Spleen (tissue), 7 donors: ENCODE data around the gene PITX1.

Experiments used
- POLR2A ChIP-seq, 3 donors: fragments of 450-650 bp; IDR thresholded peaks; one replicate each; pipeline ENCODE4 v1.5.1; 2017; ENCODE audit warnings: antibody characterized with exemption in 3 of 3, mild to moderate bottlenecking in 1 of 3
- TF ChIP-seq, protein P1 (sequence below), 11 experiments: fragments of 200-600 bp in 7 of 11; fragments of 450-650 bp in 4 of 11; sonication (generic) in 4 of 11; IDR thresholded peaks in 8 of 11; conservative IDR thresholded peaks in 3 of 11; 1 replicate in 7 of 11; 2 replicates in 4 of 11; pipeline versions ENCODE4 v1.4.0 to v1.8.0; 2016 to 2021; ENCODE audit warnings: antibody characterized with exemption in 11 of 11, inconsistent platforms in 4 of 11, mild to moderate bottlenecking in 1 of 11
- donor health status: DM: no; HTN: no; CAD: no; lungs with moderate emphysema.
- donor health status: DM: no; HTN: no; CAD: no.
- donor health status: DM: no; HTN: no; CAD: no.

DNA sequence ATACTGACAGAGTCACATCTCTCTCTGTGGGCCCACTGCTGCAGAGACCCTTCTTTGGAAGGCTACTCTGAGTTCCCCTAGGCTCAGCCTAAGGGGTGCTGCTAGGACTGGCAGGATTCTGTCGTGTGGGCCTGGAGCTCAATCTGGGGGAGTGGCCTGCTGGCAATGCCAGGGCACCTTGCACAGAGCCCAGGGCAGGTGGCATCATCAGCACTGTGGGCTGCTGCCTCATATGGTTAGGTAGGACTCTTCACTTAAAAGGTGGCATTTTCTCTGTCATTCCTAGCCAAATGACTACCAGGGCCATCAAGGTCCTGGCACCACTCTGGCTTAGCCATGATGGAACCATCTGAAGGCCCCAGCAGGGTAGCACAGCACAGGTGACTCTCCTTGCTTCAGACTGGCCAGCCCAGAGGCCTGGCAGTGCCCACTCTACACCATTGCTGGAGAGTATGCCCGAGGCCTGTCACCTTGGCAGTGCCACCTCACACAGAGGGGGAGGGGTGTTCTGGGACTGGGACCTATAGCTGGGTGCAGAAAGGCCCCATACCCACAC is 21.9 kb downstream of the PITX1 start:
- TF ChIP-seq, protein P1, sequence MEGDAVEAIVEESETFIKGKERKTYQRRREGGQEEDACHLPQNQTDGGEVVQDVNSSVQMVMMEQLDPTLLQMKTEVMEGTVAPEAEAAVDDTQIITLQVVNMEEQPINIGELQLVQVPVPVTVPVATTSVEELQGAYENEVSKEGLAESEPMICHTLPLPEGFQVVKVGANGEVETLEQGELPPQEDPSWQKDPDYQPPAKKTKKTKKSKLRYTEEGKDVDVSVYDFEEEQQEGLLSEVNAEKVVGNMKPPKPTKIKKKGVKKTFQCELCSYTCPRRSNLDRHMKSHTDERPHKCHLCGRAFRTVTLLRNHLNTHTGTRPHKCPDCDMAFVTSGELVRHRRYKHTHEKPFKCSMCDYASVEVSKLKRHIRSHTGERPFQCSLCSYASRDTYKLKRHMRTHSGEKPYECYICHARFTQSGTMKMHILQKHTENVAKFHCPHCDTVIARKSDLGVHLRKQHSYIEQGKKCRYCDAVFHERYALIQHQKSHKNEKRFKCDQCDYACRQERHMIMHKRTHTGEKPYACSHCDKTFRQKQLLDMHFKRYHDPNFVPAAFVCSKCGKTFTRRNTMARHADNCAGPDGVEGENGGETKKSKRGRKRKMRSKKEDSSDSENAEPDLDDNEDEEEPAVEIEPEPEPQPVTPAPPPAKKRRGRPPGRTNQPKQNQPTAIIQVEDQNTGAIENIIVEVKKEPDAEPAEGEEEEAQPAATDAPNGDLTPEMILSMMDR (IDR thresholded peaks at IDR 0.05 in 8 of 11, conservative IDR thresholded peaks at IDR 0.05 in 3 of 11), result no peak
- TF ChIP-seq POLR2A (IDR thresholded peaks at IDR 0.05), result no peak
